Endothelial cell of umbilical vein (primary cell): ENCODE measurements around the gene TMEM37. TPM values are rescaled to one million over a fixed set of nuclear protein-coding genes. Genes with fewer than 3 reads are reported as not detected.

Source experiments
- BruUV-seq: library from RNA; stranded (reverse); fragments of 400-500 nt; replicated peaks from 2 replicates; lab custom pipeline; 2021; lab: Mats Ljungman, UMichigan
- CTCF ChIA-PET: fragments of 300-600, 350-600 bp; sonication (Branson Sonifier 250); formaldehyde crosslinking; loops from one replicate; lab custom pipeline; 2021; ENCODE audit warnings: antibody characterized with exemption, inconsistent platforms; lab: Charles Lee
- POLR2A ChIA-PET: fragments of 300-600, 350-600 bp; sonication (Branson Sonifier 250); formaldehyde crosslinking; loops from one replicate; lab custom pipeline; 2021; ENCODE audit warnings: antibody characterized with exemption, inconsistent platforms; lab: Charles Lee
- DNase-seq: peaks from one replicate; pipeline ENCODE4 v3.0.0-alpha.2; 2011; ENCODE audit warnings: low read depth, low spot score
- FAIRE-seq: peaks from 2 replicates; lab custom pipeline; 2011; peaks lifted over from hg19 to GRCh38; lab: Jason Lieb, UNC
- H2AFZ ChIP-seq: 2 replicates; pipeline ENCODE4 v1.6.0; 2012; ENCODE audit warnings: low read depth, low read length, control low read depth, inconsistent platforms
- H3K27ac ChIP-seq: 2 replicates; pipeline ENCODE4 v1.5.1; 2011; ENCODE audit warnings: low read depth, mild to moderate bottlenecking, control low read depth, low read length, moderate library complexity; ENCODE audit not compliant: insufficient read depth
- H3K27me3 ChIP-seq, 2 experiments: 2 replicates each; pipeline versions ENCODE4 v1.6.0 to v1.6.1; 2011; ENCODE audit warnings: low read length in 2 of 2, mixed read lengths in 1 of 2; ENCODE audit not compliant: control insufficient read depth in 2 of 2, insufficient read depth in 2 of 2
- H3K36me3 ChIP-seq, 2 experiments: 2 replicates in 1 of 2; 3 replicates in 1 of 2; pipeline ENCODE4 v1.5.1; 2011; ENCODE audit warnings: low read length in 2 of 2, mild to moderate bottlenecking in 1 of 2, moderate library complexity in 1 of 2; ENCODE audit not compliant: control insufficient read depth in 2 of 2, insufficient read depth in 2 of 2; ENCODE audit errors: extremely low read depth in 1 of 2
- H3K4me1 ChIP-seq: 3 replicates; pipeline ENCODE4 v1.5.1; 2011; ENCODE audit warnings: mild to moderate bottlenecking, low read length; ENCODE audit not compliant: control insufficient read depth, insufficient read depth; ENCODE audit errors: extremely low read depth
- H3K4me2 ChIP-seq: 2 replicates; pipeline ENCODE4 v1.6.1; 2011; ENCODE audit warnings: low read length, control low read depth, mixed read lengths; ENCODE audit not compliant: insufficient read depth
- H3K4me3 ChIP-seq, 3 experiments: fragments of 200-600 bp in 1 of 3; sonication (generic), shearing (Covaris generic) in 1 of 3; replicated peaks in 1 of 3; 2 replicates each; pipeline ENCODE4 v1.5.1; 2011 to 2016; ENCODE audit warnings: control low read depth in 3 of 3, low read length in 3 of 3, mild to moderate bottlenecking in 2 of 3, inconsistent platforms in 1 of 3, low read depth in 1 of 3, moderate library complexity in 1 of 3; ENCODE audit not compliant: insufficient read depth in 1 of 3
- H3K79me2 ChIP-seq: 2 replicates; pipeline ENCODE4 v1.6.0; 2012; ENCODE audit warnings: low read length, inconsistent platforms; ENCODE audit not compliant: control insufficient read depth, insufficient read depth
- H3K9ac ChIP-seq: replicated peaks from 2 replicates; pipeline ENCODE3; 2011; ENCODE audit warnings: low read length, control low read depth; ENCODE audit not compliant: insufficient read depth; ENCODE audit errors: extremely low read depth
- H3K9me1 ChIP-seq: replicated peaks from 3 replicates; pipeline ENCODE4 v1.6.0; 2011; ENCODE audit warnings: mild to moderate bottlenecking, low read length; ENCODE audit not compliant: control insufficient read depth, insufficient read depth; ENCODE audit errors: extremely low read depth
- H3K9me3 ChIP-seq: replicated peaks from 2 replicates; pipeline ENCODE4 v1.5.1; 2012; ENCODE audit warnings: low read length, inconsistent platforms; ENCODE audit not compliant: control insufficient read depth, insufficient read depth
- H4K20me1 ChIP-seq: replicated peaks from 2 replicates; pipeline ENCODE3; 2011; ENCODE audit warnings: mild to moderate bottlenecking, low read length; ENCODE audit not compliant: control insufficient read depth, insufficient read depth; ENCODE audit errors: extremely low read depth
- CTCF ChIP-seq, 2 donors: IDR thresholded peaks; 1 replicate in 1 of 2; 2 replicates in 1 of 2; pipeline ENCODE4 v1.5.1; 2011; ENCODE audit warnings: low read length in 2 of 2, mild to moderate bottlenecking in 2 of 2, moderate library complexity in 2 of 2, control low read depth in 1 of 2, inconsistent platforms in 1 of 2, low read depth in 1 of 2; ENCODE audit not compliant: insufficient read depth in 1 of 2; ENCODE audit errors: extremely low read depth in 1 of 2
- EZH2 ChIP-seq: IDR thresholded peaks from 2 replicates; pipeline ENCODE4 v1.6.1; 2012; ENCODE audit warnings: borderline replicate concordance, low read depth, mild to moderate bottlenecking, moderate library complexity, low read length, inconsistent platforms; ENCODE audit not compliant: severe bottlenecking
- FOS ChIP-seq: IDR thresholded peaks from 2 replicates; pipeline ENCODE4 v1.6.1; 2011; ENCODE audit warnings: mild to moderate bottlenecking, low read length, moderate library complexity, borderline replicate concordance; ENCODE audit not compliant: insufficient read depth
- GATA2 ChIP-seq: IDR thresholded peaks from 2 replicates; pipeline ENCODE4 v1.7.0; 2011; ENCODE audit warnings: low read depth, mild to moderate bottlenecking, moderate library complexity, mixed read lengths, low read length; ENCODE audit not compliant: insufficient read length, insufficient read depth
- JUN ChIP-seq: IDR thresholded peaks from 2 replicates; pipeline ENCODE4 v1.6.1; 2011; ENCODE audit warnings: borderline replicate concordance, low read depth; ENCODE audit not compliant: insufficient read length, insufficient read depth
- MYC ChIP-seq: IDR thresholded peaks from one replicate; pipeline ENCODE4 v1.6.1; 2011; ENCODE audit warnings: mild to moderate bottlenecking, low read depth, low read length
- POLR2A ChIP-seq: IDR thresholded peaks from 2 replicates; pipeline ENCODE4 v1.6.1; 2012; ENCODE audit warnings: low read depth, mild to moderate bottlenecking, control low read depth, low read length
- POLR2AphosphoS5 ChIP-seq: IDR thresholded peaks from 2 replicates; pipeline ENCODE4 v1.6.1; 2012; ENCODE audit warnings: low read depth, mild to moderate bottlenecking, control low read depth, low read length, moderate library complexity; ENCODE audit not compliant: insufficient read depth
- dilution Hi-C: fragments of 300-500 bp; cut with MboI; formaldehyde crosslinking; loops from one replicate; pipeline ENCODE4 v1.15.0; 2019; ENCODE audit warnings: low sequenced_read_pairs; ENCODE audit not compliant: extremely low pct_ligation_motif_present
- intact Hi-C: fragments of 100-400 bp; cut with micrococcal nuclease; formaldehyde crosslinking; loops from one replicate; pipeline ENCODE4 v1.10.0; 2022
- polyA plus RNA-seq, 4 experiments: library from polyadenylated mRNA; depleted of rRNA in 3 of 4; stranded (reverse) in 3 of 4; unstranded in 1 of 4; fragments of >200 nt; gene quantifications; 2 replicates each; pipeline versions ENCODE4 v1.2.1 to v1.2.3, GENCODE V29; 2011 to 2012; ENCODE audit warnings: missing spikeins in 1 of 4
- total RNA-seq: library from RNA; stranded (reverse); gene quantifications from 2 replicates; pipeline ENCODE4 v1.2.3, GENCODE V29; 2021
- TF ChIP-seq, protein P1 (sequence below): IDR thresholded peaks from 2 replicates; pipeline ENCODE4 v1.6.1; 2011; ENCODE audit not compliant: insufficient read depth, insufficient read length

The TMEM37 gene
- total and polyA plus RNA-seq, 2 donors (not counting 3 experiments of a cell fraction or from before 2014, with no cell fraction given) = 3.5 to 16.2 TPM

- POLR2A ChIA-PET = no interaction called here
Measured at GRCh38 chr2:119460076-119460475, 28.4 kb downstream of the TMEM37 start.

More at GRCh38 chr2:119460076-119460475, 28.4 kb downstream of the TMEM37 start:
- no peak for FAIRE-seq
- no peaks in the 10 kb centered on the region for H3K36me3 ChIP-seq
- no peaks in the 10 kb centered on the region for H4K20me1 ChIP-seq
- no peaks in the 10 kb centered on the region for H3K9me3 ChIP-seq
- TF ChIP-seq FOS = no peak
- no peak for TF ChIP-seq MYC
- TF ChIP-seq JUN = no peak
- no peak for TF ChIP-seq POLR2AphosphoS5
- TF ChIP-seq, protein P1, sequence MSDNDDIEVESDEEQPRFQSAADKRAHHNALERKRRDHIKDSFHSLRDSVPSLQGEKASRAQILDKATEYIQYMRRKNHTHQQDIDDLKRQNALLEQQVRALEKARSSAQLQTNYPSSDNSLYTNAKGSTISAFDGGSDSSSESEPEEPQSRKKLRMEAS = no peak
- no peak for TF ChIP-seq CTCF (IDR thresholded peaks at IDR 0.05; ENCODE audit: extremely low read depth in 1 of 2, insufficient read depth in 1 of 2, low read depth in 1 of 2, low read length in 2 of 2)
- no peak for TF ChIP-seq EZH2
- no peak for TF ChIP-seq GATA2
- no peak for TF ChIP-seq POLR2A
- DNase-seq = no peak
- H2AFZ ChIP-seq = no peak overlapping the region
- no TSS peak for BruUV-seq
- CTCF ChIA-PET = interaction anchor here (1.3 to 2.2 kb wide), 2 partner anchors 8 to 16 kb away, joined by 5 to 12 read pairs; no protein-coding TSS in a partner anchor
- no peaks in the 10 kb centered on the region for H3K79me2 ChIP-seq
- dilution Hi-C loops = no loop called here
- no peaks in the 10 kb centered on the region for H3K9me1 ChIP-seq
- no peaks in the 10 kb centered on the region for H3K27me3 ChIP-seq
- no peak overlapping the region for H3K4me3 ChIP-seq
- H3K4me2 ChIP-seq = no peak overlapping the region
- no peak overlapping the region for H3K27ac ChIP-seq
- intact Hi-C loops = no loop called here
- H3K4me1 ChIP-seq = peaks cover 16% of the 10 kb centered on the region
- H3K9ac ChIP-seq = no peak overlapping the region
